Effector memory CD8-positive, alpha-beta T cell (primary cell): ENCODE results near the gene ZNF169.
"Not testable (repeated sequence)": the region's sequence is repeated elsewhere in the genome, so short reads cannot be mapped to it uniquely, and the experiment has no call there.

Source experiments
- ATAC-seq: fragments of 150-1000 bp; cut with Tn5 transposase; replicated peaks from 2 replicates; pipeline ENCODE4 v1.10.0; 2021; ENCODE audit warnings: mild to moderate bottlenecking, moderate library complexity
- DNase-seq, 3 experiments: peaks; one replicate each; pipeline ENCODE4 v3.0.0; 2021
- H3K27ac Mint-ChIP-seq, 2 donors: one replicate each; pipeline ENCODE4 v1.8.0; 2022; ENCODE audit warnings: mild to moderate bottlenecking in 2 of 2, mixed read lengths in 2 of 2, moderate library complexity in 2 of 2
- H3K27me3 Mint-ChIP-seq, 2 donors: one replicate each; pipeline ENCODE4 v1.8.0; 2022; ENCODE audit warnings: mixed read lengths in 2 of 2
- H3K36me3 Mint-ChIP-seq: one replicate; pipeline ENCODE4 v1.8.0; 2022; ENCODE audit warnings: mild to moderate bottlenecking, moderate library complexity, mixed read lengths; ENCODE audit not compliant: insufficient read depth
- H3K4me1 Mint-ChIP-seq, 2 donors: one replicate each; pipeline ENCODE4 v1.8.0; 2022; ENCODE audit warnings: low read depth in 2 of 2, mixed read lengths in 2 of 2
- H3K4me3 Mint-ChIP-seq, 2 donors: one replicate each; pipeline ENCODE4 v1.8.0; 2022; ENCODE audit warnings: mild to moderate bottlenecking in 2 of 2, mixed read lengths in 2 of 2, moderate library complexity in 2 of 2
- H3K9me3 Mint-ChIP-seq, 2 donors: one replicate each; pipeline ENCODE4 v1.8.0; 2022; ENCODE audit warnings: mixed read lengths in 2 of 2

The ZNF169 gene

GRCh38 chr9:94265626-94266402, 6.7 kb downstream of the ZNF169 start:
- H3K4me1 Mint-ChIP-seq: peaks cover 25 to 28% of the 10 kb centered on the region in 2 donors
- H3K4me3 Mint-ChIP-seq, DNase-seq, H3K27me3 Mint-ChIP-seq, H3K27ac Mint-ChIP-seq, H3K9me3 Mint-ChIP-seq, ATAC-seq: not testable (repeated sequence)
- peaks cover 25% of the 10 kb centered on the region for H3K36me3 Mint-ChIP-seq

GRCh38 chr9:94269264-94269663, 10.2 kb downstream of the ZNF169 start:
- H3K36me3 Mint-ChIP-seq: peaks cover 16% of the 10 kb centered on the region
- no peak overlapping the region for H3K4me3 Mint-ChIP-seq
- DNase-seq (no peak), ATAC-seq (no peak)
- no peaks in the 10 kb centered on the region for H3K27me3 Mint-ChIP-seq
- H3K27ac Mint-ChIP-seq: peak overlapping the region in 1 of 2 donors; percentile 4
- H3K4me1 Mint-ChIP-seq: peaks cover 11 to 24% of the 10 kb centered on the region in 2 donors
- H3K9me3 Mint-ChIP-seq: peaks cover 0 to 2% of the 10 kb centered on the region in 2 donors

GRCh38 chr9:94270009-94270408, 10.9 kb downstream of the ZNF169 start:
- DNase-seq (no peak), ATAC-seq (no peak)
- Mint-ChIP-seq H3K9me3 (peaks cover 0 to 2% of the 10 kb centered on the region in 2 donors), H3K4me3 (no peak overlapping the region), H3K36me3 (peaks cover 11% of the 10 kb centered on the region), H3K27me3 (no peaks in the 10 kb centered on the region), H3K27ac (no peak overlapping the region), H3K4me1 (peaks cover 9 to 29% of the 10 kb centered on the region in 2 donors)

GRCh38 chr9:94277029-94277428, 17.9 kb downstream of the ZNF169 start:
- not testable (repeated sequence) for DNase-seq, H3K27me3 Mint-ChIP-seq, H3K4me3 Mint-ChIP-seq, H3K9me3 Mint-ChIP-seq, ATAC-seq, H3K27ac Mint-ChIP-seq
- Mint-ChIP-seq H3K36me3 (peaks cover 27% of the 10 kb centered on the region), H3K4me1 (peaks cover 7 to 26% of the 10 kb centered on the region in 2 donors)

- DNase-seq: no peak
- no peaks in the 10 kb centered on the region for H3K27me3 Mint-ChIP-seq
- H3K4me1 Mint-ChIP-seq: peaks cover 3 to 18% of the 10 kb centered on the region in 2 donors
- H3K4me3 Mint-ChIP-seq: no peak overlapping the region
- H3K36me3 Mint-ChIP-seq: peaks cover 30% of the 10 kb centered on the region
- ATAC-seq: no peak
- H3K9me3 Mint-ChIP-seq: peaks cover 0 to 2% of the 10 kb centered on the region in 2 donors
- no peak overlapping the region for H3K27ac Mint-ChIP-seq
Observed at GRCh38 chr9:94277885-94278536, 18.9 kb downstream of the ZNF169 start.

- H3K4me1 Mint-ChIP-seq: peaks cover 2 to 3% of the 10 kb centered on the region in 2 donors
- H3K9me3 Mint-ChIP-seq: peaks cover 0 to 2% of the 10 kb centered on the region in 2 donors
- DNase-seq: no peak
- H3K27me3 Mint-ChIP-seq: no peaks in the 10 kb centered on the region
- H3K27ac Mint-ChIP-seq: no peak overlapping the region
- no peak overlapping the region for H3K4me3 Mint-ChIP-seq
- peaks cover 47% of the 10 kb centered on the region for H3K36me3 Mint-ChIP-seq
- no peak for ATAC-seq
Observed at GRCh38 chr9:94280409-94280989, 21.4 kb downstream of the ZNF169 start.

GRCh38 chr9:94281101-94281500, 22.0 kb downstream of the ZNF169 start:
- Mint-ChIP-seq H3K4me3 (no peak overlapping the region), H3K9me3 (peaks cover 0 to 2% of the 10 kb centered on the region in 2 donors), H3K4me1 (peaks cover 0 to 3% of the 10 kb centered on the region in 2 donors), H3K36me3 (peaks cover 47% of the 10 kb centered on the region), H3K27me3 (no peaks in the 10 kb centered on the region), H3K27ac (no peak overlapping the region)
- DNase-seq (no peak), ATAC-seq (no peak)

- DNase-seq (no peak), ATAC-seq (no peak)
- Mint-ChIP-seq H3K36me3 (peaks cover 35% of the 10 kb centered on the region), H3K9me3 (no peaks in the 10 kb centered on the region), H3K4me1 (peaks cover 7 to 10% of the 10 kb centered on the region in 2 donors), H3K27ac (no peak overlapping the region), H3K4me3 (no peak overlapping the region), H3K27me3 (no peaks in the 10 kb centered on the region)
Observed at GRCh38 chr9:94286116-94286515, 27.0 kb downstream of the ZNF169 start.

GRCh38 chr9:94287877-94288513, 28.9 kb downstream of the ZNF169 start:
- H3K36me3 Mint-ChIP-seq: peaks cover 36% of the 10 kb centered on the region
- DNase-seq: no peak
- no peak overlapping the region for H3K27ac Mint-ChIP-seq
- peaks cover 6 to 10% of the 10 kb centered on the region in 2 donors for H3K4me1 Mint-ChIP-seq
- no peaks in the 10 kb centered on the region for H3K9me3 Mint-ChIP-seq
- no peaks in the 10 kb centered on the region for H3K27me3 Mint-ChIP-seq
- no peak overlapping the region for H3K4me3 Mint-ChIP-seq
- no peak for ATAC-seq

- Mint-ChIP-seq H3K4me1 (peaks cover 6 to 10% of the 10 kb centered on the region in 2 donors), H3K4me3 (no peak overlapping the region), H3K9me3 (no peaks in the 10 kb centered on the region), H3K27me3 (no peaks in the 10 kb centered on the region), H3K36me3 (peaks cover 31% of the 10 kb centered on the region), H3K27ac (no peak overlapping the region)
- ATAC-seq (no peak), DNase-seq (no peak)
Observed at GRCh38 chr9:94289691-94290090, 30.6 kb downstream of the ZNF169 start.

GRCh38 chr9:94298949-94299599, 40.0 kb downstream of the ZNF169 start:
- H3K4me3 Mint-ChIP-seq: no peak overlapping the region
- no peak overlapping the region for H3K27ac Mint-ChIP-seq
- no peak for ATAC-seq
- H3K36me3 Mint-ChIP-seq: peaks cover 8% of the 10 kb centered on the region
- H3K9me3 Mint-ChIP-seq: no peaks in the 10 kb centered on the region
- no peaks in the 10 kb centered on the region for H3K27me3 Mint-ChIP-seq
- no peak for DNase-seq
- H3K4me1 Mint-ChIP-seq: no peaks in the 10 kb centered on the region

GRCh38 chr9:94300470-94301301, 41.6 kb downstream of the ZNF169 start:
- no peak for ATAC-seq
- no peak for DNase-seq
- Mint-ChIP-seq H3K9me3 (no peaks in the 10 kb centered on the region), H3K4me3 (no peak overlapping the region), H3K27ac (no peak overlapping the region), H3K36me3 (no peaks in the 10 kb centered on the region), H3K4me1 (no peaks in the 10 kb centered on the region), H3K27me3 (no peaks in the 10 kb centered on the region)
